SHP77 (cell line): Measurements from ENCODE around the gene TMEM61.
"Not testable (repeated sequence)": the region's sequence is repeated elsewhere in the genome, so short reads cannot be mapped to it uniquely, and the experiment has no call there.

ENCODE experiments used
- DNase-seq, 2 experiments: peaks; one replicate each; lab custom pipeline; 2025; lab: John Stamatoyannopoulos, UW

The TMEM61 gene

GRCh38 chr1:55001311-55001710, 20.9 kb downstream of the TMEM61 start:
- DNase-seq, result no peak

- no peak for DNase-seq
Observed at GRCh38 chr1:55002686-55003085, 22.3 kb downstream of the TMEM61 start.

GRCh38 chr1:55005351-55006140, 25.1 kb downstream of the TMEM61 start:
- no peak for DNase-seq

- no peak for DNase-seq
Observed at GRCh38 chr1:55006931-55007330, 26.5 kb downstream of the TMEM61 start.

- DNase-seq, result no peak
Observed at GRCh38 chr1:55007625-55008024, 27.2 kb downstream of the TMEM61 start.

- DNase-seq, result no peak
Observed at GRCh38 chr1:55010194-55010886, 29.9 kb downstream of the TMEM61 start.

- DNase-seq, result no peak
Observed at GRCh38 chr1:55010887-55011217, 30.4 kb downstream of the TMEM61 start.

- peak; percentile 46 to 66 for DNase-seq
Observed at GRCh38 chr1:55012661-55013060, 32.2 kb downstream of the TMEM61 start.

GRCh38 chr1:55015123-55015522, 34.7 kb downstream of the TMEM61 start:
- DNase-seq, result no peak

- no peak for DNase-seq
Observed at GRCh38 chr1:55015731-55016620, 35.5 kb downstream of the TMEM61 start.

GRCh38 chr1:55018395-55018794, 38.0 kb downstream of the TMEM61 start:
- peak in 1 of 2 experiments; percentile 18 for DNase-seq

GRCh38 chr1:55021942-55022546, 41.6 kb downstream of the TMEM61 start:
- DNase-seq, result peak; percentile 95 to 96

GRCh38 chr1:55024163-55024562, 43.7 kb downstream of the TMEM61 start:
- not testable (repeated sequence) for DNase-seq

- DNase-seq, result not testable (repeated sequence)
Observed at GRCh38 chr1:55026682-55027081, 46.3 kb downstream of the TMEM61 start.

GRCh38 chr1:55031098-55031497, 50.7 kb downstream of the TMEM61 start:
- not testable (repeated sequence) for DNase-seq

GRCh38 chr1:55033265-55033614, 52.8 kb downstream of the TMEM61 start:
- DNase-seq, result no peak

GRCh38 chr1:55034476-55035133, 54.2 kb downstream of the TMEM61 start:
- no peak for DNase-seq

- no peak for DNase-seq
Observed at GRCh38 chr1:55035904-55036303, 55.5 kb downstream of the TMEM61 start.

GRCh38 chr1:55037733-55038551, 57.5 kb downstream of the TMEM61 start:
- DNase-seq, result no peak

GRCh38 chr1:55038552-55038838, 58.1 kb downstream of the TMEM61 start:
- no peak for DNase-seq

- no peak for DNase-seq
Observed at GRCh38 chr1:55038974-55039341, 58.5 kb downstream of the TMEM61 start.
